Activated T-cell treated with anti-CD3 and anti-CD28 coated beads, Interleukin-2, amount 50 U/mL, for 24 hours (primary cell): ENCODE data around the gene SLC5A4.
"Not testable (repeated sequence)": the region's sequence is repeated elsewhere in the genome, so short reads cannot be mapped to it uniquely, and the experiment has no call there.

Source experiments
- DNase-seq: peaks from one replicate; pipeline ENCODE4 v3.0.0-alpha.2; 2020
- H3K27ac Mint-ChIP-seq: 2 replicates; pipeline ENCODE4 v1.8.0; 2020; ENCODE audit warnings: mild to moderate bottlenecking, mixed read lengths
- H3K27me3 Mint-ChIP-seq: 2 replicates; pipeline ENCODE4 v1.8.0; 2020; ENCODE audit warnings: mixed read lengths
- H3K36me3 Mint-ChIP-seq: 2 replicates; pipeline ENCODE4 v1.8.0; 2020; ENCODE audit warnings: low read depth, mixed read lengths
- H3K4me1 Mint-ChIP-seq: 2 replicates; pipeline ENCODE4 v1.8.0; 2020; ENCODE audit warnings: low read depth, mixed read lengths
- H3K4me3 Mint-ChIP-seq: 2 replicates; pipeline ENCODE4 v1.8.0; 2020; ENCODE audit warnings: mild to moderate bottlenecking, moderate library complexity, mixed read lengths
- H3K9me3 Mint-ChIP-seq: 2 replicates; pipeline ENCODE4 v1.8.0; 2020; ENCODE audit warnings: mixed read lengths

SLC5A4 gene

DNA sequence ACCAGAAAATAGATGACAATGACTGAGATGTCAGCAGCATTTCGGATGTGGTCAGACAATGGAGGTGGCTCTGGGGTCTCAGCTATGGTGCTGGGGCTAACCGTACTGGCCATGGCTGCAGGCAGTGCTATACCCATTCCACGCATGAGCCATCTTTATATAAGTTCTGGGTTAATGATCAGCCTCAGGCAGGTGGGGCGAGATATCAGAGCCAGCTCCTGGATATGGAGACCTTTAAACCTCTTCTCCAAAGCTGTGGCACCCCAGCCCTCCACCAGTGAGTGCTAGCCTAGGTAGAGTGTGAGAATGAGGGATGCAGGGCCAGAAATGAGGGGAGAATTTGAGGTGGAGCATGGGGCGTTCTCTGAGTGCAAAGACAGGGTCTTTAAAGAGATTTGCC, at the start of gene SLC5A4:
SLC5A4 (minus strand) TSS at position 131 of the 400 bp plus-strand sequence; CDS start at position 113, 18 bp downstream.
- no peak for DNase-seq
- H3K4me1 Mint-ChIP-seq = no peaks in the 10 kb centered on the region
- H3K36me3 Mint-ChIP-seq = no peaks in the 10 kb centered on the region
- peaks cover 44% of the 10 kb centered on the region for H3K27me3 Mint-ChIP-seq
- no peaks in the 10 kb centered on the region for H3K9me3 Mint-ChIP-seq
- no peak within 1 kb of the TSS for H3K4me3 Mint-ChIP-seq
- no peak within 1 kb of the TSS for H3K27ac Mint-ChIP-seq

DNA sequence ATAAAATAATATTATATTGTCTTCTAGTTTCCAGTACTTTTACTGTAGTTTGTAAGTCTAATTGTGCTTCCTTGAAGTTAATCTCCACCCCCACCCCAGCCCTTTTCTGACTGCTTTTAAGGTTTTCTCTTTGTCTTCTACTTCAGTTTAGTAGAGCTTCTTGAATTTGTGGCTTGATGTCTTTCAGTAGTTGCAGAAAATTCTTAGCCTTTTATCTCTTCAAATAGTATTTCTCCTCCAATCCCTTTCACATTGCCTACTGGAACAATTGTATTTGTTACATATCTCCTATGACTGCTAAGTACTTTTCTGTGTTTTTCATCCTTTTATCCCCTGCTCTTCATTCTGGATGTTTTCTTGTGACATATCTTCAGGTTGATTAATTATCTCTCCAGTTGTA, 38.8 kb upstream of the SLC5A4 start:
- not testable (repeated sequence) for H3K27ac Mint-ChIP-seq, H3K27me3 Mint-ChIP-seq, H3K9me3 Mint-ChIP-seq, DNase-seq, H3K4me3 Mint-ChIP-seq, H3K4me1 Mint-ChIP-seq, H3K36me3 Mint-ChIP-seq

DNA sequence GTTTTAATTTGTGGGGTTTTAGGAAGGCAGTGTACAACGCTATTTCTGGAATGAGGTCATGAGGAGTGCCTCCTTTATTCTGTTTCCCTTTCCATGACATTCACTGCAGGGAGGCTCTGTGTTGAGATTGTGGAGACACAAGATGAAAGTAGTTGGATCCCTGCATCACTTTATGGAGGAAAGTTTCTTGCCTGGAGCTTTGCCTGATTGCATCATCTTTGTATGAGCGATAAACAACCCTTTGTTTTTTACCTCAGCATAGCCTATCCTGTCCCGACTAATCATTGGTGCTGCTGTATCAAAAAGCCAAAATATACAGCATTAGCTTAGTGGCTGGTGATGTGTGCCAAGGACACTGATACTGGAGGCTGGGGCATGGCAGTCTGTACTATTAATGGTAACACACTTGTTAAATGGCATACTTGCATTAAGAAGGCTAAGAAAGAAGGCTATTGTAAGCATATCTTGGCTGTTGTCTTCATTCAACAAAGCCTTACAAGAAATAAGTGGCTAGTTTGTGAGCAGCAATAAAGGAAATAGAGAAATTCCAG, 31.2 kb upstream of the SLC5A4 start:
- no peak for DNase-seq
- no peak overlapping the region for H3K4me3 Mint-ChIP-seq
- no peaks in the 10 kb centered on the region for H3K36me3 Mint-ChIP-seq
- peaks cover 21% of the 10 kb centered on the region for H3K27me3 Mint-ChIP-seq
- H3K9me3 Mint-ChIP-seq = no peaks in the 10 kb centered on the region
- no peaks in the 10 kb centered on the region for H3K4me1 Mint-ChIP-seq
- no peak overlapping the region for H3K27ac Mint-ChIP-seq

DNA sequence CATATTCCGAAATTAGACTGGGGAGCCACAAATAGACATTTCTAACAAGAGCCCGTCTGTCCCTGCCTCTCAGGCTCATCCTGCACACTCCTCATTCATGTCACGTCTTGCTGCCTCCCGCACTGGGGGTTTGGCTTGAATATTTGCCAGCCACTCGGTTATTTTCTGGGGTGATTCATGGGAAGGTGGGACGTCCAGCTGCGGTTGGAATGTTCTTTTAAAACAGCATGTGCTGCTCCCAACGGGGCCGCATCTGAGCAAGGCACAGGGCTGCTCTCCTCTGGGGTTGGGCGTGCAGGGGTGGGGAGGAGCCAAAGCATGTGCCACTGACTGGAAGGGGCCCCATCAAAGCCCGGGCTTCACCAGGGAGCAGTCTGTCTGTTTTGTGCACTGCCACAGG, 25.9 kb upstream of the SLC5A4 start:
- H3K4me3 Mint-ChIP-seq = no peak overlapping the region
- no peaks in the 10 kb centered on the region for H3K9me3 Mint-ChIP-seq
- no peaks in the 10 kb centered on the region for H3K36me3 Mint-ChIP-seq
- H3K4me1 Mint-ChIP-seq = no peaks in the 10 kb centered on the region
- DNase-seq = no peak
- H3K27me3 Mint-ChIP-seq = peaks cover 23% of the 10 kb centered on the region
- no peak overlapping the region for H3K27ac Mint-ChIP-seq

DNA sequence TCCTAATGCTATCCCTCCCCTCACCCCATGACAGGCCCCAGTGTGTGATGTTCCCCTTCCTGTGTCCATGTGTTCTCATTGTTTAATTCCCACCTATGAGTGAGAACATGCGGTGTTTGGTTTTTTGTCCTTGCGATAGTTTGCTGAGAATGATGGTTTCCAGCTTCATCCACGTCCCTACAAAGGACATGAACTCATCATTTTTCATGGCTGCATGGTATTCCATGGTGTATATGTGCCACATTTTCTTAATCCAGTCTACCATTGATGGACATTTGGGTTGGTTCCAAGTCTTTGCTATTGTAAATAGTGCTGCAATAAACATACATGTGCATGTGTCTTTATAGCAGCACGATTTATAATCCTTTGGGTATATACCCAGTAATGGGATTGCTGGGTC, 20.2 kb upstream of the SLC5A4 start:
- not testable (repeated sequence) for H3K36me3 Mint-ChIP-seq, H3K27me3 Mint-ChIP-seq, H3K27ac Mint-ChIP-seq, H3K9me3 Mint-ChIP-seq, DNase-seq, H3K4me1 Mint-ChIP-seq, H3K4me3 Mint-ChIP-seq

DNA sequence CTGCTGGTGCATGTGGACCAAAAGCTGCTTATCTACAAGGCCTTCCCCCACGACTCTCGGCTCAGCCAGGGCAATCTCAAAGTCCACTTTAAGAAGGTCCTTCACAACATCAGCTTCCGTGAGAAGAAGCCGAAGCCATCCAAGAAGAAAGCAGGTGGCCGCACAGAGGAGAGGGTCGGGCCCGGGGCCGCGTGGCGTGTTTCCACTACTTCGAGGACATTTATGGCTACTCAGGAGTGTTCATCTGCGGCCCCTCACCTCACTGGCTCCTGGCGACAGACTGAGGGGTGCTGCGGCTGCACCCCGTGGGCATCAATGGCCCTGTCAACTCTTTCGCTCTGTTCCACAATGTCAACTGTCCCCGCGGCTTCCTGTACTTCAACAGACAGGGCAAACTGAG, 16.2 kb upstream of the SLC5A4 start:
- Mint-ChIP-seq H3K9me3 (no peaks in the 10 kb centered on the region), H3K4me1 (peaks cover 2% of the 10 kb centered on the region), H3K27me3 (no peaks in the 10 kb centered on the region), H3K27ac (no peak overlapping the region), H3K4me3 (no peak overlapping the region), H3K36me3 (no peaks in the 10 kb centered on the region)
- no peak for DNase-seq

DNA sequence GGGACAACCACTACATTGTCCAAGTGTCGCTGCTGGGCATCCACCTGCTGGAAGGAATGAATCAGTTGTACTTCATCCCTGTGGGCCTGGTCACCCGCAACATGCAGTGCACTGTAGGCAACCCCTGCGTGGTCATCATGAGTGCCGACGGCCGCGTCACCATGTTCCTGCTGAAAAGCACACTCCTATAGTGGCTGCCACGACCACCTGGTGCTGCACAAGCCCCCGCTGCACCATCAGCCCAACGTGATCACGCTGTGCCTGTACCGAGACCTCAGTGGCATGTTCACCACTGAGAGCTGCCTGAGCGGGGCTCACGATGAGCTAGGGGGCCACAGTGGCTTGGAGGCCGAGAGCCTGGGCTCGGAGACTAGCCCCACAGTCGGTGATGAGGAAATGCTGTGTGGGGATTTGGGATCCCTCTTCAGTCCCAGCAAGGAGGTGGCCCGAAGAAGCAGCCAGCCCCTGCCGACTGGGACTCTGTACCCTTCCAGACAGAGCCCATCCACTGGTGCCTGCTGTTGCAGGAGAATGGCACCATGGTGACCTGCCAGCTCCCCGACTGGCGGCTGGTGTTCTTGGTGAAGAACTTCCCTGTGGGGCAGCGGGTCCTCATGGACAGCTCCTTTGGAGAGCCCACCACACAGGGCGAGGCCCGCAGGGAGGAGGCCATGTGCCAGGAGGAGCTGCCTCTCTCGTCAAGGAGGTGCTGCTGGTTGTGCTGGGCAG, 15.7 kb upstream of the SLC5A4 start:
- Mint-ChIP-seq H3K27me3 (no peaks in the 10 kb centered on the region), H3K27ac (no peak overlapping the region), H3K4me1 (peaks cover 8% of the 10 kb centered on the region), H3K4me3 (no peak overlapping the region), H3K36me3 (no peaks in the 10 kb centered on the region), H3K9me3 (no peaks in the 10 kb centered on the region)
- DNase-seq = no peak

DNA sequence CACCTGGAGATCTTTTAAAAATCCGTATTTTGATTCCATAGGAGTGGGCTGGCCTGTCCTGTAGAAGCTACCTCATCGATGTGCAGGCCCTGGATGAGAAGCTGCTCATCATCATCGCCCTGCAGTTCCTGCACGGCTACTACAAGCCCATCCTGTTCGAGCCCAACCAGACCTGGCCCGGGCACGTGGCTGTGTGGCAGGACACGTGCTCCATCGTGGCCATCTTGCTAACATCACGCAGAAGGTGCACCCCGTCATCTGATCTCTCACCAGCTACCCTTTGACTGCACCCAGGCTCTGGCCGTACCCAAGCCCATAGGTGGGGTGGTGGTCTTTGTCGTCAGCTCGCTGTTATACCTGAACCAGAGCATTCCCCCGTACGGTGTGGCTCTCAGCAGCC, 14.2 kb upstream of the SLC5A4 start:
- Mint-ChIP-seq H3K9me3 (no peaks in the 10 kb centered on the region), H3K4me1 (peaks cover 10% of the 10 kb centered on the region), H3K27me3 (no peaks in the 10 kb centered on the region), H3K27ac (no peak overlapping the region), H3K36me3 (no peaks in the 10 kb centered on the region), H3K4me3 (no peak overlapping the region)
- DNase-seq = no peak

DNA sequence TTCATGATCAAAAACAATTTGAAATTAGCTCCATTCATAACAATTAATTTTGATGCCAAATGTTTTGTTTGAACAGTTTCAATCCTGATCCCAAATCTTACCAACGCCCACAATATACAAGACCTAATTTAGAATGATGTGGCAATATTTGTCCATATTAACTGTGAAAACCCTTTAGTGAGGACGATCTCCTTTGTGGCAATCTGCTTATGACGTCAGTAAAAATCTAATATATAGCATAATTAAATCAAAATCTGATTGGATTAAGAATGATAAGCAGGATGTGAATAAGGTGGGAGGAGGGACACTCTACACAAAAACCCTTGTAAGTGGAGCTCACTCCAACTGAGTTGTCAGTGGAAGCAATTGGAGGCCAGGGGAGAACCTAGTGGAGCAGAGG, 11.9 kb upstream of the SLC5A4 start:
- Mint-ChIP-seq H3K27ac (no peak overlapping the region), H3K36me3 (no peaks in the 10 kb centered on the region), H3K27me3 (no peaks in the 10 kb centered on the region), H3K9me3 (no peaks in the 10 kb centered on the region), H3K4me1 (peaks cover 10% of the 10 kb centered on the region), H3K4me3 (no peak overlapping the region)
- DNase-seq = no peak

DNA sequence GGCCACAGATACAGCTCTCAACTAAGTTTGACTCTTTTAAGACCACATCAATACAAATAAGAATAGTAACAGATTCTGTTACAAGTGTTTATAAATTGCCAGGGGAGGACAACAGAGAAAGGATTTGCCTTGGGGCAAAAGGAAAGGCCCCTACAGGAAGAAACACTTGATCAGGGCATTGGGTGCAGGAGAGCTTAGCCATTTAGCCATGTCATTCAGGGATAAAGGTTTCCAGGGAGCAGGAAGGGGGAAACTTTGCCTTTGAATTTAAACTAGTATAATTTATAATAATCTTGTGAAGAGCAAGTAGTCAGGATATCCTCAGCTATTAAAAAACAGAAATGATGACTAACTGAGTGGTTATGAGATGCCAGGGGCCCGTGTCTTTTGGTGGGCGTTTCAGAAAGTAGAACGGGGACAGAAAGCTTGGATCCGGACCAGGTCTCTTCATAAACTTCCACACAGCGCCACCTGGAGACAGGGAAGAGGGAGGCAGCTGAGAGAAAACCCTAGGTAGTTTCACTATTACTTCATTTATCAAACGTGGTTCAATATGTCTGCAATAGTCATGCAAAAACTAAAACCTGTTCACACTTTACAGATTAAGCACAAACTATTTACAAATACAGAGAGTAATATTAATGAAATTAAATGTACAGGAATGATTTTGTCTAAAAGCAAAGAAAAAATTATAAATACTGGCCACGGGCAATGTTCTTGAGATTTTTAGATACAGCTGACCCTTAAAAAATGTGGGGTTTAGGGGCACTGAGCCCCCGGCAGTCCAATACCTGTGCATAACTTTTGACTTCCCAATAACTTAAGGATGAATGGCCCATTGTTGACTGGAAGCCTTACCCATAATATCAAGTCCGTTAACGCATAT, 11.0 kb upstream of the SLC5A4 start:
- peaks cover 10% of the 10 kb centered on the region for H3K4me1 Mint-ChIP-seq
- no peaks in the 10 kb centered on the region for H3K9me3 Mint-ChIP-seq
- no peaks in the 10 kb centered on the region for H3K36me3 Mint-ChIP-seq
- DNase-seq = peak; percentile 71
- H3K27ac Mint-ChIP-seq = no peak overlapping the region
- H3K27me3 Mint-ChIP-seq = peaks cover 7% of the 10 kb centered on the region
- H3K4me3 Mint-ChIP-seq = no peak overlapping the region

DNA sequence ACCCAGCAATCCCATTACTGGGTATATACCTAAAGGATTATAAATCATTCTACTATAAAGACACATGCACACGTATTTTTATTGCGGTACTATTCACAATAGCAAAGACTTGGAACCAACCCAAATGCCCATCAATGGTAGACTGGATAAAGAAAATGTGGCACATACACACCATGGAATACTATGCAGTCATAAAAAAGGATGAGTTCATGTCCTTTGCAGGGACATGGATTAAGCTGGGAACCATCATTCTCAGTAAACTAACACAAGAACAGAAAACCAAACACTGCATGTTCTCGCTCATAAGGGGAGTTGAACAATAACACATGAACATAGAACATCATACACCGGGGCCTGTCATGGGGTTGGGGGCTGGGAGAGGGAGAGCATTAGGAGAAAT, 8.5 kb upstream of the SLC5A4 start:
- not testable (repeated sequence) for H3K9me3 Mint-ChIP-seq, H3K36me3 Mint-ChIP-seq, H3K27ac Mint-ChIP-seq, H3K4me3 Mint-ChIP-seq, DNase-seq
- Mint-ChIP-seq H3K27me3 (peaks cover 23% of the 10 kb centered on the region), H3K4me1 (peaks cover 10% of the 10 kb centered on the region)

DNA sequence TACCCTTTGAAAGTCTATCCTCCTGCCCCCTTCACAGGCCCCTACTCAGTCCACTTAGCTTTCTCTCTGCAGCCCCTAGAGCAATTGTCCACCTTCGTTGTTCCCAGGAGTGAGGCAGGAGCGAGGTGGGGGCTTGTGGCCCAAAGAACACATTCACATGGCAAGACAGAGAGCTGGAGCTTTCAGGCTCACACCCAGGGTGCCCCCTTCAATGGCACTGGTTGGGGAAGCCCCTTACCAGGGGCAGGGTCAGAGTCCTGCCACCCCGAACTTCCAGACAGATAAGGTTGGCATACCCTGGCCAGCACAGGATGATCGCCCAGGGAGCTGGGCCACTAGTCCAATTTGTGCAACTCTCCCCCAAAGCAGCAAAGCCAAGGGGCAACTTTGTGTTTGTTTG, 6.2 kb upstream of the SLC5A4 start:
- H3K27me3 Mint-ChIP-seq = peaks cover 37% of the 10 kb centered on the region
- no peak for DNase-seq
- peaks cover 7% of the 10 kb centered on the region for H3K4me1 Mint-ChIP-seq
- H3K9me3 Mint-ChIP-seq = no peaks in the 10 kb centered on the region
- no peak overlapping the region for H3K4me3 Mint-ChIP-seq
- H3K36me3 Mint-ChIP-seq = no peaks in the 10 kb centered on the region
- H3K27ac Mint-ChIP-seq = no peak overlapping the region

DNA sequence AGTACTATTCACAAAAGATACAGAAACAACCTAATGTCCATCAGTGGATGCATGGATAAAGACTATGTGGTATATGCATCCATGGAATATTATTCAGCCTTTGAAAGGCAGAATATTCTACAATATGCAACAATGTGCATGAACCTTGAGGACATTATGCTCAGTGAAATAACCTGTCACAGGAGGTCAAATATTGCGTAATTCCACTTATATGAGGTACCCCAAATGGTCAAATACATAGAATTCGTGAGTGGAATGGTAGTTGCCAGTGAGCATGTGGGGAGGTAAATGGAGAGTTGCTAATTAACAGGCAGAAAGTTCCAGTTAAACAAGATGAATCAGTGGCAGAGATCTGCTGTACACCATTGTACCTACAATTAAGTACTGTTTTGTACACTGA, 3.6 kb upstream of the SLC5A4 start:
- H3K36me3 Mint-ChIP-seq = no peaks in the 10 kb centered on the region
- H3K9me3 Mint-ChIP-seq = no peaks in the 10 kb centered on the region
- no peaks in the 10 kb centered on the region for H3K4me1 Mint-ChIP-seq
- DNase-seq = no peak
- no peak overlapping the region for H3K4me3 Mint-ChIP-seq
- peaks cover 43% of the 10 kb centered on the region for H3K27me3 Mint-ChIP-seq
- H3K27ac Mint-ChIP-seq = no peak overlapping the region

DNA sequence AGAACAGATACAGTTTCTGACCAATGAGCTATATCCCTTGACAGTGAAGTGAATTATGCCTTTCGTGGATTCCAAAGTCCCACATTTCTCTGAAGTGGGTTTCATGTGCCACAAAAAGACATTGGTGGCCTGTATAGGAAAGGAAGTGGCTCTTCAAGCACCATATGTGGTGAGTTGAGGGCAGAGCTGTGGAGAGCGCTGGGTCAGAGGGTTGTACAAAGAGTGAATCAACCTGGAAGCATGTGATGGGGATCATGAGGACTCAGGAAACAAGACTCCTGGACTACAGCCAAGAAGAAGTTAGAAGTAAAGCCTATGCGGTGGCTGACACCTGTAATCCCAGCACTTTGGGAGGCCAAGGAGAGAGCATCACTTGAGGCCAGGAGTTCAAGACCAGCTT, 579 bp upstream of the SLC5A4 start:
- no peak overlapping the region for H3K27ac Mint-ChIP-seq
- H3K4me3 Mint-ChIP-seq = no peak overlapping the region
- H3K36me3 Mint-ChIP-seq = no peaks in the 10 kb centered on the region
- H3K9me3 Mint-ChIP-seq = no peaks in the 10 kb centered on the region
- no peaks in the 10 kb centered on the region for H3K4me1 Mint-ChIP-seq
- H3K27me3 Mint-ChIP-seq = peaks cover 43% of the 10 kb centered on the region
- no peak for DNase-seq

DNA sequence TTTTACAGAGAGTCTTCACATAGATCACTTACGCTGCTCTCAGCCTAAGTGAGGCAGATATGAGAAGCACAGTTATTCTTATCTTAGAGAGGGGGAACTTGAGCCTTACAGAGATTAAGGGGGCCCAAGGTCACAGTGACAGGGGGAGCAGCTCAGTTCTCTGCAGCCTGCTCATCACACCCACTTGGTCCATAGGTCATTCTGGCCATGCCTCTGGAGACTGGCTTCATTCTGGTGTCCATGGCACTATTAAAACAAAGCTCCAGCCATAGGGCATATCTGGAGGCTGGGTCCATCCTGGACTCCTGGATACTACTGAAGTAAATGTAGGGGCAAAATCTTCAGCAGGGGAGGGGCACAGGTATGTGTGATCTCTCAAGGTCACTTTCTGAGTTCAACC, 5.9 kb downstream of the SLC5A4 start:
- Mint-ChIP-seq H3K27ac (no peak overlapping the region), H3K36me3 (no peaks in the 10 kb centered on the region), H3K9me3 (no peaks in the 10 kb centered on the region), H3K27me3 (peaks cover 41% of the 10 kb centered on the region), H3K4me3 (no peak overlapping the region), H3K4me1 (no peaks in the 10 kb centered on the region)
- DNase-seq = no peak
